ENCODE measurements around the gene TMPRSS9.

TMPRSS9 gene

GRCh38 chr19:2338055-2338615, 21.9 kb upstream of the TMPRSS9 start:
- no peak for DNase-seq (ENCODE audit: low read depth)
- no peak for TF ChIP-seq CTCF (conservative IDR thresholded peaks at IDR 0.05; ENCODE audit: low read depth, low read length)

DNA sequence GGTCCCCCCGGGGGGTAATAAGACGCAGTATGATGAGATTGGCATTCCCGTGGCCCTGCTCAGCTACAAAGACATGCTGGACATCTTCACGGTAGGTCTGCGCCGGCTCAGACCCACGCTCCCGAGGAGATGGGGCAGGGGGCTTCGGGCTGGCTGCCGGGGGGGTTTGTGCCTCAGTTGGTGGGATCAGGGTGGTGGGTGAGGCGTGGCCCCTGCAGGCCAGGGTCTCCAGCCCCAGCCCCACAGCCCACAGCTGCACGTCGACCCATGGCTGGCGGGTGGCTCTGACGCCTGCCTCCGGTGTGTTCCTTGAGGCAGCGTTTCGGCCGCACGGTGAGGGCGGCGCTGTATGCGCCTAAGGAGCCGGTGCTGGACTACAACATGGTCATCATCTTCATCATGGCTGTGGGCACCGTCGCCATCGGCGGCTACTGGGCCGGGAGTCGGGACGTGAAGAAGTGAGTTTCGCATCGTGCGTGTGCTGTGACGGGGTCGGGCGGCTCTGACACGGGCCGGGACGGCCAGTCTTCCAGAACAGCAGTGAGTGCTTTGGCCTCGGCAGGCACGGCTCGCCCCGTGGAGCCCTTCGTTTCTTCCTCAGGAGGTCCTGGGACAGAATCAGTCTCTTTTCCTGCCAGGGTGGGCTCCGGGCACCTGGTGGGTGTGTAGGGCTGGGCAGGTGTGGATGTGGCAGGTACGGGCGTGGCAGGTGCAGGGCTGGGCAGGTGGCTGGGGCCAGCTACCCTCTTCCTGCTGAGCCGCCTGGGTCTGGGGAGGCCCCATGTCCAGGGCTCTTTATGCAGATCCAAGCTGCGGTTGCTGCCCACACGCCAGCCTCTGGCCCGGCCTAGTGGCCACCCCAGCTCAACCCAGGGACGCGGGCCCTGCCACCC, 21.1 kb upstream of the TMPRSS9 start:
- TF ChIP-seq CTCF (conservative IDR thresholded peaks at IDR 0.05; ENCODE audit: low read depth, low read length), result no peak
- DNase-seq (ENCODE audit: low read depth), result no peak
- no peak overlapping the region for H3K4me3 ChIP-seq (ENCODE audit: low read length)

More at GRCh38 chr19:2338055-2338615, 21.9 kb upstream of the TMPRSS9 start:
- H3K4me3 ChIP-seq (ENCODE audit: low read length), result no peak overlapping the region

GRCh38 chr19:2339644-2340310, 20.3 kb upstream of the TMPRSS9 start:
- TF ChIP-seq CTCF (conservative IDR thresholded peaks at IDR 0.05; ENCODE audit: low read depth, low read length), result no peak
- no peak for DNase-seq (ENCODE audit: low read depth)
- H3K4me3 ChIP-seq (ENCODE audit: low read length), result no peak overlapping the region

DNA sequence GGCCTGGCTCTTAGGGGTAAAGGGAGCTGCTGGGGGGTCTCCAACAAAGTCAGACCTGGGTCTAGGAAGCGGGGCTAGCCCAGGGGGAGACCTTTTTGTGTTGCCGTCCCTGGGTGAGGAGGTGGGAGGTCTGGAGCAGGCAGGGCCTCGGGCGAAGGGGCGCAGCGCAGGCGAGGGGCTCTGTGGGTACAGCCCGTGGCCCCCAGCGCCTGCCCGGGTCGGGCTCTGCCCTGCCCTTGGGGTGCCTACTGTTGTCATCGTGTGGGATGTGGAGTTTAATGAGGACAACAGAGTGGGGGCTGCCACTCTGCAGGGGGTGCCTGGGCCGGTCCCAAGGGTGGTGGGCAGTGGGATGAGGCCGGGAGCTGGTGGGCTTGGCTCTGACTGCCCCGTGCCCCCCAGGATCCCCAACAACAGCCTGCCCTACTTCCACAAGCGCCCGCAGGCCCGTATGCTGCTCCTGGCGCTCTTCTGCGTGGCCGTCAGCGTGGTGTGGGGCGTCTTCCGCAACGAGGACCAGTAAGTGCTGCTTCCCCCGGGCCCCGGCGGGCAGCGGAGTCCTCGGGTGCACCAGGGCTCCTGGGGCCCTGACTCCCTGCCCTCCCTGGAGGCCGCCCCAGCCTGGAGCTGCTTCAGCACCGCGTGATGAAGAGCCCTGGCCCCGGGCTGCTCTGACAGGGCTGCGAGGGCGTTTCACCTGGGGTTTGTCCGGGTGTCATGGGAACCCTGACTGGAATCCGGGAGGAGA, 19.4 kb upstream of the TMPRSS9 start:
- DNase-seq (ENCODE audit: low read depth), result no peak
- no peak for TF ChIP-seq CTCF (conservative IDR thresholded peaks at IDR 0.05; ENCODE audit: low read depth, low read length)
- H3K4me3 ChIP-seq (ENCODE audit: low read length), result no peak overlapping the region

- H3K4me3 ChIP-seq (ENCODE audit: low read length), result no peak overlapping the region
- no peak for DNase-seq (ENCODE audit: low read depth)
- no peak for TF ChIP-seq CTCF (conservative IDR thresholded peaks at IDR 0.05; ENCODE audit: low read depth, low read length)
Observed at GRCh38 chr19:2341244-2341751, 18.8 kb upstream of the TMPRSS9 start.

- TF ChIP-seq CTCF (conservative IDR thresholded peaks at IDR 0.05; ENCODE audit: low read depth, low read length), result no peak
- no peak overlapping the region for H3K4me3 ChIP-seq (ENCODE audit: low read length)
- no peak for DNase-seq (ENCODE audit: low read depth)
Observed at GRCh38 chr19:2341982-2342381, 18.1 kb upstream of the TMPRSS9 start.
